Effector memory CD8-positive, alpha-beta T cell (primary cell): ENCODE data around the gene CTSS.
A peak's percentile ranks its signal among the peaks of the same experiment; 100 is the strongest.

ENCODE experiments used
- ATAC-seq: fragments of 150-1000 bp; cut with Tn5 transposase; replicated peaks from 2 replicates; pipeline ENCODE4 v1.10.0; 2021; ENCODE audit warnings: mild to moderate bottlenecking, moderate library complexity
- DNase-seq, 3 experiments: peaks; one replicate each; pipeline ENCODE4 v3.0.0; 2021
- H3K27ac Mint-ChIP-seq, 2 donors: one replicate each; pipeline ENCODE4 v1.8.0; 2022; ENCODE audit warnings: mild to moderate bottlenecking in 2 of 2, mixed read lengths in 2 of 2, moderate library complexity in 2 of 2
- H3K27me3 Mint-ChIP-seq, 2 donors: one replicate each; pipeline ENCODE4 v1.8.0; 2022; ENCODE audit warnings: mixed read lengths in 2 of 2
- H3K36me3 Mint-ChIP-seq: one replicate; pipeline ENCODE4 v1.8.0; 2022; ENCODE audit warnings: mild to moderate bottlenecking, moderate library complexity, mixed read lengths; ENCODE audit not compliant: insufficient read depth
- H3K4me1 Mint-ChIP-seq, 2 donors: one replicate each; pipeline ENCODE4 v1.8.0; 2022; ENCODE audit warnings: low read depth in 2 of 2, mixed read lengths in 2 of 2
- H3K4me3 Mint-ChIP-seq, 2 donors: one replicate each; pipeline ENCODE4 v1.8.0; 2022; ENCODE audit warnings: mild to moderate bottlenecking in 2 of 2, mixed read lengths in 2 of 2, moderate library complexity in 2 of 2
- H3K9me3 Mint-ChIP-seq, 2 donors: one replicate each; pipeline ENCODE4 v1.8.0; 2022; ENCODE audit warnings: mixed read lengths in 2 of 2

CTSS gene

GRCh38 chr1:150763018-150763417, 2.6 kb downstream of the CTSS start:
- no peak for DNase-seq
- Mint-ChIP-seq H3K27me3 (no peaks in the 10 kb centered on the region), H3K4me3 (peak overlapping the region; percentile 7 to 21), H3K27ac (peak overlapping the region in 1 of 2 donors; percentile 2), H3K9me3 (no peaks in the 10 kb centered on the region), H3K36me3 (peaks cover 20% of the 10 kb centered on the region), H3K4me1 (peaks cover 31 to 45% of the 10 kb centered on the region in 2 donors)
- no peak for ATAC-seq

DNA sequence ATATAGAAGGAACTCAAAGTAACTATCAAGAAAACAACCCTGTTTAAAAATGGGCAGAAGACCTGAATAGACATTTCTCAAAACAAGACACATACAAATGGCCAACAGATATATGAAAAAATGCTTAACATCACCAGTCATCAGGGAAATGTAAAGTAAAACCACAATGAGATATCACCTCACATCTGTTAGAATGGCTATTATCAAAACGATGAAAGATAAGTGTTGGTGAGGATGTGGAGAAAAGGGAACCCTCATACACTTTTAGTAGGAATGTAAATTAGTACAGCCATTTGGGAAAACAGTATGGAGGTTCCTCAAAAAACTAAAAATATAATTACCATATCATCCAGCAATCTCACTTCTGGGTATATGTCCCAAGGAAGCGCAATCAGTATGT, 3.0 kb downstream of the CTSS start:
- Mint-ChIP-seq H3K4me3 (peak overlapping the region; percentile 13 to 21), H3K4me1 (peaks cover 31 to 45% of the 10 kb centered on the region in 2 donors), H3K27ac (peak overlapping the region; percentile 2 to 36), H3K9me3 (no peaks in the 10 kb centered on the region), H3K36me3 (peaks cover 24% of the 10 kb centered on the region), H3K27me3 (no peaks in the 10 kb centered on the region)
- DNase-seq (no peak), ATAC-seq (no peak)

GRCh38 chr1:150761801-150762200, 3.8 kb downstream of the CTSS start:
- peaks cover 31% of the 10 kb centered on the region for H3K36me3 Mint-ChIP-seq
- DNase-seq = no peak

GRCh38 chr1:150760013-150760412, 5.6 kb downstream of the CTSS start:
- no peaks in the 10 kb centered on the region for H3K27me3 Mint-ChIP-seq
- H3K27ac Mint-ChIP-seq = no peak overlapping the region
- H3K4me1 Mint-ChIP-seq = peaks cover 25 to 39% of the 10 kb centered on the region in 2 donors
- peak overlapping the region in 1 of 2 donors; percentile 29 for H3K4me3 Mint-ChIP-seq
- DNase-seq (no peak), ATAC-seq (no peak)
- H3K9me3 Mint-ChIP-seq = no peaks in the 10 kb centered on the region
- H3K36me3 Mint-ChIP-seq = peaks cover 43% of the 10 kb centered on the region

More at GRCh38 chr1:150761801-150762200, 3.8 kb downstream of the CTSS start:
- Mint-ChIP-seq H3K4me3 (peak overlapping the region in 1 of 2 donors; percentile 55), H3K27me3 (no peaks in the 10 kb centered on the region), H3K27ac (peak overlapping the region in 1 of 2 donors; percentile 36), H3K9me3 (no peaks in the 10 kb centered on the region), H3K4me1 (peaks cover 31 to 45% of the 10 kb centered on the region in 2 donors)
- ATAC-seq = no peak

GRCh38 chr1:150753416-150753815, 12.2 kb downstream of the CTSS start:
- Mint-ChIP-seq H3K4me3 (no peak overlapping the region), H3K27me3 (no peaks in the 10 kb centered on the region), H3K9me3 (no peaks in the 10 kb centered on the region), H3K27ac (no peak overlapping the region), H3K4me1 (no peaks in the 10 kb centered on the region), H3K36me3 (peaks cover 76% of the 10 kb centered on the region)
- ATAC-seq (no peak), DNase-seq (no peak)

- Mint-ChIP-seq H3K9me3 (no peaks in the 10 kb centered on the region), H3K4me1 (no peaks in the 10 kb centered on the region), H3K36me3 (peaks cover 60% of the 10 kb centered on the region), H3K4me3 (no peak overlapping the region), H3K27ac (no peak overlapping the region), H3K27me3 (no peaks in the 10 kb centered on the region)
- DNase-seq (no peak), ATAC-seq (no peak)
Observed at GRCh38 chr1:150751443-150751842, 14.1 kb downstream of the CTSS start.

DNA sequence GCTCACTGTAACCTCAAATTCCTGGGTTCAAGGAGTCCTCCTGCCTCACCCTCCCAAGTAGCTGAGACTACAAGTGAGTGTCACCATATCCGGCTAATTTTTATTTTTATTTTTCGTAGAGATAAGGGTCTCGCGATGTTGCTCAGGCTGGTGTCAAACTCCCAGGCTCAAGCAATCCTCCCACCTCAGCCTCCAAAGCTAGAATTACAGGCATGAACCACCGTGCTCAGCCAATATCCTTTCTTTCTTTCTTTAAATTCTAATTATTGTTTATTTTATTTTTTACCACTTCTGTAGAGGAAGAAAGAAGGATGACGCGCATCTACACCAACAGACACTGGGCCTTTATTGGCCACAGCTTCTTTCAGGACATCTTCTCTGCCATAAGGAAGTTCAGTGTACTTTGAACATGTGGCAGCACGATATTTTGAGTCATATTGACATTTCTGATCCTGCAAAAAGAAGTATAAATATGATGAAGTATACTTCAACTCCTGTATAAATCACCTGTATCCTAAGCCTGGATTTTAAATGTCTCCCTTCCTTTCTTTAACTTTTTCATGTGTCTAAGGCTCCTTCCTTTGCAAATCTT, 15.8 kb downstream of the CTSS start:
- Mint-ChIP-seq H3K36me3 (peaks cover 46% of the 10 kb centered on the region), H3K27me3 (no peaks in the 10 kb centered on the region), H3K4me3 (no peak overlapping the region), H3K27ac (peak overlapping the region in 1 of 2 donors; percentile 42), H3K9me3 (no peaks in the 10 kb centered on the region), H3K4me1 (no peaks in the 10 kb centered on the region)
- no peak for DNase-seq
- no peak for ATAC-seq

DNA sequence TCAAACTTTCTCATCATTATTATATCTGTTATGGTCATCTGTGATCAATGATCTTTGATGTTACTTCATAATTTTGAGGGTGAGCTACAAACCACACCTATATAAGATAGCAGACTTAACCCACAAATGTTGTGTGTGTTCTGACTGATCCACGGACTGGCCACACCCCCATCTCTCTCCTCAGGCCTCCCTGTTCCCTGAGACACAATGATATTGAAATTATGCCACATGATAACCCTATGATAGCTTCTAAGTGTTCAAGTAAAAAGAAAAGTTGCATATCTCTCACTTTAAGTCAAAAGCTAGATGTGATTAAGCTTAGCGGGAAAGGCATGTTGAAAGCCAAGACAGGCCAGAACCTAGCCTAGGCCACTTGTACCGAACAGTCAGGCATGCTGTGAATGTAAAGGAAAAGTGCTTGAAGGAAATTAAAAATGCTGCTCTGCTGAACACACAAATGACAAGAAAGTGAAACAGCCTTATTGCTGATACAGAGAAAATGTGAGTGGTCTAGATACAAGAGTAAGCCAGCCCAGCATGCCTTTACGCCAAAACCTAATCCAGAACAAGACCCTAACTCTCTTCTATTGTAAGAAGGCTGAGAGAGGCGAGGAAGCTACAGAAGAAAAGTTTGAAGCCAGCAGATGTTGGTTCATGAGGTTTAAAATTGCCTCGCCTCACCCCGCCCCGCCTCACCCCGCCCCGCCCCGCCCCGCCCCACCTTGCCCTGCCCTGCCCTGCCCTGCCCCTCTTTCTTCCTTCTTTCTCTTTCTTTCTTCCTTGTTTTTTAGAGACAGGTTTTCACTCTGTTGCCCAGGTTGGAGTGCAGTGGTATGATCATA, 16.5 kb downstream of the CTSS start:
- Mint-ChIP-seq H3K9me3 (no peaks in the 10 kb centered on the region), H3K4me3 (no peak overlapping the region), H3K4me1 (no peaks in the 10 kb centered on the region), H3K36me3 (peaks cover 39% of the 10 kb centered on the region), H3K27me3 (no peaks in the 10 kb centered on the region), H3K27ac (peak overlapping the region in 1 of 2 donors; percentile 42)
- ATAC-seq (no peak), DNase-seq (no peak)

DNA sequence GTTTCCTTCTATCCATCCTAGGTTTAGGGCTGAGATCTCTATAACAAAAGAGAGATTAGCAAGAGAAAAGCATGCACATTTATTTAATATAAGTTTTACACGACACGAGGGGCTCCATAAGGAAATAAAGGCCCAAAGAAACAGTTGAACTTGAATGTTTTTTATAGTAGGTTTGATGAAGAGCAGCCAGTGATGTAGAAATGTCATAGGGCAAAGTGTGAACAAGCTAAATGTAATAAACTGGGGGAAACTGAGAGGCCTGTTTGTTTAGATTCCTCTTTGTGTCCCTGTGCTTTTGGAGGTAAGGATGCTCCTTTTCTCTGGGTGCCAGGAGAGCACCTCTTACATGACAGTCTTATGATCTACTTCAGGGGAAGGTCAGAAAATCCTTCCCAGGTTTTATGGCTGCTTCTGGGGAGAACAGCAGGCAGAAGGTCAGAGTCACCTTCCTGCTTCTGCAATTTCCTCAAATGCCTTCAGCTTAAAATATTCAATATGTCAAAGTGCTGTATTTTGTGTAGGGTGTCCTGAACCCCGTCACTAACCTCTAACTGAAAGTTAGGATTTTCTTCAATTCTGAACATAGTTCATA, 35.4 kb downstream of the CTSS start:
- H3K9me3 Mint-ChIP-seq = no peaks in the 10 kb centered on the region
- H3K4me1 Mint-ChIP-seq = no peaks in the 10 kb centered on the region
- DNase-seq = no peak
- no peak overlapping the region for H3K4me3 Mint-ChIP-seq
- H3K27ac Mint-ChIP-seq = no peak overlapping the region
- no peaks in the 10 kb centered on the region for H3K27me3 Mint-ChIP-seq
- ATAC-seq = no peak
- peaks cover 17% of the 10 kb centered on the region for H3K36me3 Mint-ChIP-seq

- no peak overlapping the region for H3K27ac Mint-ChIP-seq
Observed at GRCh38 chr1:150724336-150724735, 41.2 kb downstream of the CTSS start.

DNA sequence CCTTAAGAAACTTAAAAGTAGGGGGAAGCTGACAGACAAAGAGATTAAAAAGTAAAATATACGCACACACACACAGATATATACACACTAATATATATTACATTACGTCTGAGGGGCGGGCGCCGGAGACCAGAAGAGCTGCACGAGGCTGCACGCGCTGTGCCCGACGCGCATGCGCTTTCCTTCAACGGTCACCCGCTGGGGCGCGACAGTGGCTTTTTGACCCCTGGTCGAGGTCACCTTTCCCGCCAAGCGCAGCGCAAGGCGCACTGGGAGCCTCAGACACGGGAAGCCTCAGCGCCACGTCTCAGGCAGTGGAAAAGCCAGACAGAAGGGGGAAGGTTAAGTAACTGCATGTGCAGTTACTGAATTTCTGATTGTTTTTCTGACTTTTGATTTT, 44.9 kb downstream of the CTSS start, which contains the start of gene HORMAD1:
Gene HORMAD1 (minus strand): TSS at position 193 of the 400 bp plus-strand sequence. CDS start 1,390 bp downstream, outside the sequence.
- DNase-seq (no peak), ATAC-seq (no peak)
- Mint-ChIP-seq H3K9me3 (no peaks in the 10 kb centered on the region), H3K27me3 (no peaks in the 10 kb centered on the region), H3K4me3 (no peak within 1 kb of the TSS), H3K4me1 (peaks cover 0 to 6% of the 10 kb centered on the region in 2 donors), H3K36me3 (no peaks in the 10 kb centered on the region), H3K27ac (no peak within 1 kb of the TSS)

More at GRCh38 chr1:150724336-150724735, 41.2 kb downstream of the CTSS start:
- Mint-ChIP-seq H3K27me3 (no peaks in the 10 kb centered on the region), H3K9me3 (no peaks in the 10 kb centered on the region), H3K4me1 (no peaks in the 10 kb centered on the region), H3K36me3 (no peaks in the 10 kb centered on the region), H3K4me3 (no peak overlapping the region)
- ATAC-seq = no peak
- no peak for DNase-seq

DNA sequence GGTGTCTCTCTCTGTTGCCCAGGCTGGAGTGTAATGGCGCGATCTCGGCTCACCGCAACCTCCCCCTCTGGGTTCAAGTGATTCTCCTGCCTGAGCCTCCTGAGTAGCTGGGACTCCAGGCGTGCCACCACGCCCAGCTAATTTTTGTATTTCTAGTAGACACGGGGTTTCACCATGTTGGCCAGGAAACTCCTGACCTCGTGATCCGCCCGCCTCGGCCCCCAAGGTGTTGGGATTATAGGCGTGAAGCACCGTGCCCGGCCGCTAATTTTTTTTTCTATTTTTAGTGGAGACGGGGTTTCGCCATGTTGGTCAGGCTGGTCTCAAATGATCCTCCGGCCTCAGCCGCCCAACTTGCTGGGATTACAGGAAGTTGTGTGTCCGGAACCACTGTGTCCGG, 45.5 kb downstream of the CTSS start:
- no peaks in the 10 kb centered on the region for H3K36me3 Mint-ChIP-seq
- ATAC-seq (no peak), DNase-seq (no peak)
- no peaks in the 10 kb centered on the region for H3K27me3 Mint-ChIP-seq
- no peak overlapping the region for H3K4me3 Mint-ChIP-seq
- H3K4me1 Mint-ChIP-seq = peaks cover 0 to 6% of the 10 kb centered on the region in 2 donors
- no peaks in the 10 kb centered on the region for H3K9me3 Mint-ChIP-seq
- no peak overlapping the region for H3K27ac Mint-ChIP-seq

DNA sequence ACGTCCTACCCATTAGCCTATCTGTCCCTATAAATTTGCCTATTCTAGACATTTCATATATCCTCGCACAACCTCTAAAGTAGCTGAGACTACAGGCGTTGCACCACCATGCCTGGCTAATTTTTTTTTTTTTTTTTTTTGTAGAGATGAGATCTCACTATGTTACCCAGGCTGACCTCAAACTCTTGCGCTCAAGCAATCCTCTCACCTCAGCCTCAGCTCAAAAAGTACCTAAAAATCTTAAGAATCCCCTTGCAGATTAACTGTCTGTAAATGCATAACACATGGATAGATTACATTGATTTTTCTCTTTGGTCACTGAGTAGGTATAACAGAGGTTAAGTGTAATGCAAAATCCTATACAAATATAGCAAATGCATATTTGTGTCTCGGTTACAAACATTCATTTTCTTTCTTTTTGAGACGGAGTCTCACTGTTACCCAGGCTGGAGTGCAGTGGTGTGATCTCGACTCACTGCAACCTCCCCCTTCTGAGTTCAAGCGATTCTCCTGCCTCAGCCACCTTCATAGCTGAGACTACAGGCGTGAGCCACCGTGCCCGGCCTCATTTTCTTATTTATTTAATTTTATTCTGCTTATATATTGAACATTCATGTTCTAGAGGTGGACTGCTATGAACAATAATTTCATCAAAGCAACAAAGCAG, 47.2 kb downstream of the CTSS start:
- H3K4me3 Mint-ChIP-seq = peak overlapping the region in 1 of 2 donors; percentile 7
- DNase-seq = no peak
- no peaks in the 10 kb centered on the region for H3K27me3 Mint-ChIP-seq
- H3K4me1 Mint-ChIP-seq = peaks cover 0 to 6% of the 10 kb centered on the region in 2 donors
- H3K9me3 Mint-ChIP-seq = no peaks in the 10 kb centered on the region
- H3K36me3 Mint-ChIP-seq = no peaks in the 10 kb centered on the region
- ATAC-seq = peak; percentile 65
- peak overlapping the region in 1 of 2 donors; percentile 12 for H3K27ac Mint-ChIP-seq
